GM19238 (cell line): ENCODE measurements around the gene PF4V1.

ENCODE experiments used
- DNase-seq: peaks from one replicate; pipeline ENCODE4 v3.0.0; 2011; ENCODE audit warnings: low spot score; ENCODE audit not compliant: insufficient read length

Gene PF4V1, protein sequence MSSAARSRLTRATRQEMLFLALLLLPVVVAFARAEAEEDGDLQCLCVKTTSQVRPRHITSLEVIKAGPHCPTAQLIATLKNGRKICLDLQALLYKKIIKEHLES

GRCh38 chr4:73853246-73853704, at the start of gene PF4V1:
TSS of gene PF4V1 (plus strand) at chr4:73853296. CDS start at chr4:73853363, 67 bp downstream.
- DNase-seq = no peak

DNA sequence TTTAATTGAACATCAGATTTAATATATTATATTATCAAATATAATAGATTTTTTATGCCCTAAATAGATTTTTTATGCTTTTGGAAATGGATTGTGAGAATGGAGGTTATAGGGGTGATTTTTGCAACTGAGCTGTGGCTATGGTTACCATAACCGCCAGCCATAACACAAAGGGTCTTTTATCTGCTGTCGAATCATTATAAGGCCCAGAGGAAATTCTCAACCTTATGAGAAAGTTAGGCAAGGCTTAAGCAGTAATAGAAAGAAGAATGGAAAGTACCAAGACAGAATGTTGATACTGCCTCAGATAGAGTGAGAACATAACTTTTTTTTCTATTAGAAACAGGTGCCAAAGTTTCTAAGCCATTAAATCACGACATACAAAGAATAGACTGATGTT, 42.9 kb upstream of the PF4V1 start:
- no peak for DNase-seq

GRCh38 chr4:73811841-73812240, 41.3 kb upstream of the PF4V1 start:
- no peak for DNase-seq

DNA sequence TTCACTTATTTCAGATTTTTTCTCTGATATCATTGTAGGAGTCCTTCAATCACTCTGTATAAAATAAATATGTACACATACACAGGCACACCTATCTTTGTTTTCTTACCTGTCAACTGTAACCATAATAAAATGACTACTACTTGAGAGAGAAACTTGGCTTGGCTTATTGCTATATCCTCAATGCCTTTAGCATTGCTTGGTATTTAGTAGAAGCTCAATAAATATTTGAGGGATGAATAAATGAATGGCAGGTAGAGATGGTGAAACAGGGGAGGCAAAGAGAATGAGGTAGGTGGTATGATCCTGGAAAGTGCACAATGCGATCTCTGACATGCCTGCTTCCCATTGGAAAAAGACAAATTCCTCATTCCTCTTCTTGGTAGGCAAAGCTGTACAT, 38.4 kb upstream of the PF4V1 start:
- DNase-seq = no peak

DNA sequence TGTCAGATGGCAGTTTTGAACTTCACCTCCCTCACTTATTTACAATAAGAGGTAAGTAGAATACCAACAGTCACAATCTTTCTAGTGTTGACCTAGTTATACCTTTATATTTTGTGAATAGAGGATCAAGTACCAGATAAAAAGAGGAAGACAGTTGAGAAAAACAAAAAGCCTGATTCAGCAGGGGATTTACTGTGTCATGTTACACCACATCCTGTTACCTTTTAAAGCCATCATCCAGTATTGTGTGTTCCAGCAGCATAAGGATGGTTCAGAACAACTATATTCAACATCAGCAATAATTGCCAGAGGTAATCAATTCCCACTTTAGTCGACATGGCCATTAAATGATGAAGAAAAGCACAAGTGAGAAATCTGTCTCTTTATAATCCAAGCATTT, 38.0 kb upstream of the PF4V1 start:
- DNase-seq = no peak

- DNase-seq = no peak
These were observed 36.3 kb upstream of the PF4V1 start for GRCh38 chr4:73816814-73817213.

GRCh38 chr4:73817341-73817740, 35.8 kb upstream of the PF4V1 start:
- no peak for DNase-seq

DNA sequence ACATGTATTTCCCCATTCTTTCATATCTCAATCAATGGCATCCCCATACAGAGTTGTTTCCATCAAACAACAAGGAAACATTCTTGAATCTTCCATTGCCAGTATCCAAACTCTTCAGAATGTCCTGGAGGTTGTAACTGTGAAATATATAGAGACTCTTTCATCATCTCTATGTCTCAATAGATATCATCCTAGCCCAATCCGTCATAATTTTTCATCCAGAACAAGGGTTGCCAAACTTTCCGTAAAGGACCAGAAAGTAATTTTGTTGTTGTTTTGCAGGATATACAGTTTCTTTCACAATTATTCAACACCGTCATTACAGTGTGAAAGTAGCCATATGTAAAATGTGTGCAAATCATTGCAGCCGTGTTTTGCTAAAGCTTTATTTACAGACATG, 31.8 kb upstream of the PF4V1 start:
- DNase-seq = no peak

DNA sequence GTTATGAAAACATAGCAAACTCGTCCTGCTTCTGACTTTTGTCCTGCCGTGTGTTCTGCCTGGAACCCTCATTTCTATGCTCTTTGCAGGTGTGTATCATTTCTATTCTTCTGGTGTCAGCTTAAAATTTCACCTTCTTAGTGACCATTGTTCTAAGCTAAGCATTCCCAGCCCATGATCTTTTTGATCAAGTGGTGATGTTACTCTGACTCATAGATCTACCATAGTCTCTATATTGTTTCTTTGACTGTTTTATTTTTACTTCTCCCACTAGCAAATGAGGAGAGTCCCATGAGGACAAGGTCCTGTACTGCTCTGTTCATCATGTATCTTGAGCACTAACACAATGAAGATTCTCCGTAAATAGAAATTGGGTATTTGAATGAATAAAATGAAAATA, 30.7 kb upstream of the PF4V1 start:
- no peak for DNase-seq

DNA sequence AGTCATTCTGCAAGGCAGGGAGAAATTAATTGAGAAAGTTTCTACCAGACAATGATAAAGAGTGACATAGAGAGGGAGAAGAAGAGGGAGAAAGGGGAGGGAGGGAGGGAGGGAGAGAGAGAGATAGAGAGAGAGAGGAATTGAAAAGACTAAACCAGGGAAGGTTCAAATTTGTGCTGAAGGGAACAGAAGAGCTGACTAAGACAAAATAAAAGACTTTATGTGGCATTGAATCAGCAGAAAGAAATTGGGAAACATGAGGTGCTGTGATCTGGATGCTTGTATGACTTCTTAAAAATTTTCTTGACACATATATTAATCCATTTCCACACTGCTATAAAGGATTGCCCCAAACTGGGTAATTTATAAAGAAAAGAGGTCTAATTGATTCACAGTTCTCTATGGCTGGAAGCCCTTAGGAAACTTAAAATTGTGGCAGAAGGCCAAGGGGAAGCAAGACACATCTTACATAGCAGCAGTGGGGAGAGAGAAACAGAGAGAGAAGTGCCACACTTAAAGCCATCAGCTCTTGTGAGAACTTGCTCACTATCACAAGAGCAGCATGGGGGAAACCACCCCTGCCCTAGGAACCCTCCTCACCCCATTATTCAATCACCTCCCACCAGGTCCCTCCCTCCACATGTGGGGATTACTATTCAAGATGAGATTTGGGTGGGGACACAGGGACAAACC, 30.1 kb upstream of the PF4V1 start:
- DNase-seq = no peak

GRCh38 chr4:73823760-73824159, 29.3 kb upstream of the PF4V1 start:
- no peak for DNase-seq

- no peak for DNase-seq
These were observed 24.1 kb upstream of the PF4V1 start for GRCh38 chr4:73828956-73829355.

DNA sequence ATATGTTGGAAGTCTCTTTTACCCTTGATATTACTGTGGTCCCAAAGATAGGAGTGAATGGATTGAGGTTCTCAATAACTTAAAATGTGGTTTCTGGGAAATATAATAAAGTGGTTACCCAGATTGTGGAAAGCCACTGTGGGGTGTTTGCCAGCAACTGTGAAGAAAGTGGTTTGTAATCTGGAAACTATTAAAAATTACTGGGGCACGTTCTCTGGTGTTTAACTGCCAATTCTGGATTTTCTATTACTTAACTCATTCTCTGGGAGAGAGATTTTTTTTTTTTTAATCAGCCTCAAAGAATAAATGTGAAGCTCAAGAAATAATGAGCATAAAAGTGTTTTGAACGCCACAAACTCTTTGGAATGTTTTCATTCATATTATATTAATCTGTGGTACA, 21.5 kb upstream of the PF4V1 start:
- no peak for DNase-seq

GRCh38 chr4:73832651-73833237, 20.4 kb upstream of the PF4V1 start:
- DNase-seq = no peak

- no peak for DNase-seq
These were observed 16.5 kb upstream of the PF4V1 start, which contains the start of gene CXCL6 for GRCh38 chr4:73836373-73837279. TSS of gene CXCL6 (plus strand) at chr4:73836678. CDS start at chr4:73836751, 73 bp downstream.

DNA sequence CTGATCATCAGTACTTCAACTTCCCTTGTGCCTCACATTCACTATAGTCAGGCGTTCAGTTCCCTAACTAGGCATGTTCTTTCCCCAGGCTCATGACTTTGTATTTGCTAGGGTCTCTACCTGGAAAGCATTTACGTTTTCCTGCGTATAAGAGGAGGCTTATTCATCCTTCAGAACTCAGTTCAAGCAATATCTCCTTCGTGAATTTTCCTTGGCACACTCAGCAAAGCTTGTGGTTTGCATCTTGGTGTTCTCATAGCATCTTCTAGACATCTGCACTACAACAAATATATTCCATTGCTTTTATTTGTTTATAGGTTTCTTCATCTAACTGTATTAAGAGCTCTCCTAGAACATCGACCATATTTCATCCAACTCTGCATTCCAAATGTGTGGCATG, 14.0 kb upstream of the PF4V1 start:
- DNase-seq = no peak

DNA sequence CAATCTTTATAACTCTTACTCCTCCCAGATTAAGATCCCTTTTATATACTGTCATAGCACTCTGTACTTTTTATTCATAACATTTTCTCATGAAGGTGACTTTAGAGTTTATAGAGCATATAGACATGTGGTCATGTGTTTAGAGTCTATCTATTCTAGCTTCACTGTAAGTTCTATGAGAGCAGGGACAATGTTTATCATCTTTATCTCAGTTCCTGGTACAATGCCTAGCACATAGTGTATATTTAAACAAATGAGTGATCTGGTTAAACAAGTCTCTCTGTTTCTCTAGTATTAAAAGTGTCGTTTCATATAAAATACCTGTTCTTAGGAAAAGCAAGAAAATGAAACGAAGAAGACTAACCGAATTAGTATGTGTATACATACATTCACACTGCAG, 13.4 kb upstream of the PF4V1 start:
- no peak for DNase-seq

GRCh38 chr4:73841243-73841925, 11.7 kb upstream of the PF4V1 start:
- DNase-seq = no peak

- DNase-seq = no peak
These were observed 10.4 kb upstream of the PF4V1 start for GRCh38 chr4:73842696-73843095.

- DNase-seq = no peak
These were observed 9.7 kb upstream of the PF4V1 start for GRCh38 chr4:73843369-73843768.

DNA sequence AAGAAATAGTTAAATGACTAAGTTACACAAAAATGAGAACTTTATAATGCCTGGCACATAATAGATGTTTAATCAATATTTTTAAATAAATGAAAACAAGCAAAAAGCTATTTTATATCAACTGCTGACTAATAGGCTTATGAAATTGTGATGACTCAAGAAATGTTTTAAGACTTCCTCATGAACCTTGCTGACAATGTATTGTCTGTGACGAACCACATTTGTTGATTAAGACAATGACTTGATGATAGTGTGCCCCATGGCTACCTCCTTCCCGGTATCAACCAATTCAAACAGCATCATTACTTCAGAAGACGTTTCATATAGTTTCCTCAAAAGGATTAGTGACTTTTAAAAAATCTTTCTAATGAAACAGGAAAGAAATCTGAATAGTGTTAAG, 8.8 kb upstream of the PF4V1 start:
- no peak for DNase-seq
